ENCODE data around the gene ETV6.

ETV6 gene

GRCh38 chr12:11718105-11718504 lies 68.6 kb downstream of the ETV6 start:
- DNase-seq (ENCODE audit: low spot score), result no peak

GRCh38 chr12:11718768-11719253 lies 69.3 kb downstream of the ETV6 start:
- DNase-seq (ENCODE audit: low spot score), result peak; percentile 62

GRCh38 chr12:11719678-11720099 lies 70.2 kb downstream of the ETV6 start:
- DNase-seq (ENCODE audit: low spot score), result peak; percentile 92

- DNase-seq (ENCODE audit: low spot score), result no peak
Measured at GRCh38 chr12:11722071-11722470, 72.6 kb downstream of the ETV6 start.

GRCh38 chr12:11722578-11723138 lies 73.2 kb downstream of the ETV6 start:
- DNase-seq (ENCODE audit: low spot score), result no peak

GRCh38 chr12:11723993-11724392 lies 74.5 kb downstream of the ETV6 start:
- DNase-seq (ENCODE audit: low spot score), result no peak

- peak; percentile 25 for DNase-seq (ENCODE audit: low spot score)
Measured at GRCh38 chr12:11724888-11725311, 75.4 kb downstream of the ETV6 start.

GRCh38 chr12:11725686-11726085 lies 76.2 kb downstream of the ETV6 start:
- no peak for DNase-seq (ENCODE audit: low spot score)

GRCh38 chr12:11726659-11727058 lies 77.2 kb downstream of the ETV6 start:
- DNase-seq (ENCODE audit: low spot score), result no peak

GRCh38 chr12:11727133-11727664 lies 77.7 kb downstream of the ETV6 start:
- no peak for DNase-seq (ENCODE audit: low spot score)

- no peak for DNase-seq (ENCODE audit: low spot score)
Measured at GRCh38 chr12:11728154-11728755, 78.8 kb downstream of the ETV6 start.

GRCh38 chr12:11729008-11729407 lies 79.5 kb downstream of the ETV6 start:
- no peak for DNase-seq (ENCODE audit: low spot score)

- DNase-seq (ENCODE audit: low spot score), result no peak
Measured at GRCh38 chr12:11729439-11730150, 80.1 kb downstream of the ETV6 start.

- DNase-seq (ENCODE audit: low spot score), result no peak
Measured at GRCh38 chr12:11730299-11731041, 81.0 kb downstream of the ETV6 start.

- DNase-seq (ENCODE audit: low spot score), result no peak
Measured at GRCh38 chr12:11731042-11731357, 81.5 kb downstream of the ETV6 start.

GRCh38 chr12:11731455-11731854 lies 82.0 kb downstream of the ETV6 start:
- DNase-seq (ENCODE audit: low spot score), result peak; percentile 57

- DNase-seq (ENCODE audit: low spot score), result no peak
Measured at GRCh38 chr12:11732023-11732422, 82.5 kb downstream of the ETV6 start.

- no peak for DNase-seq (ENCODE audit: low spot score)
Measured at GRCh38 chr12:11732715-11733114, 83.2 kb downstream of the ETV6 start.

- DNase-seq (ENCODE audit: low spot score), result no peak
Measured at GRCh38 chr12:11734580-11735180, 85.2 kb downstream of the ETV6 start.

GRCh38 chr12:11738450-11738849 lies 89.0 kb downstream of the ETV6 start:
- no peak for DNase-seq (ENCODE audit: low spot score)

- DNase-seq (ENCODE audit: low spot score), result no peak
Measured at GRCh38 chr12:11739980-11740577, 90.6 kb downstream of the ETV6 start.

Measured in GM03348 (cell line).